ENCODE results near the gene CYBC1.
A peak's percentile ranks its signal among the peaks of the same experiment; 100 is the strongest.
"Not testable (repeated sequence)": the region's sequence is repeated elsewhere in the genome, so short reads cannot be mapped to it uniquely, and the experiment has no call there.

Gene CYBC1

DNA sequence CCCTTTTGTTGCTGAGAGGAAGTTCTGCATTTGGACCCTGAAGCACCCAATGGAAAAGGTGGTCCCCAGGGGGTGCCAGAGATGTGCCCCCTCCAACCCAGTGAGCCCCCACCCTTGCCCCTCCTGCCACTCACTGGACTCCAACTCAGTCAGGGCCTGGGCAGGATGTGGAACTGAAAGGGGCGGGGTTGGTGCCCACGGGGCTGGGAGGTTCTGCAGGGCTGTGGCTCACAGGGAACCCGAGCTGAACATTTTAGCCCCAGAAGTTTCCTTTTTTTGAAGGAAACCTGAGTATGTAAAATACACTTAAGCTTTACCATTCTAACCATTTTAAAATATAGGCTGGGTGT lies 16.4 kb downstream of the CYBC1 start:
- no peak for DNase-seq (ENCODE audit: low read depth)

DNA sequence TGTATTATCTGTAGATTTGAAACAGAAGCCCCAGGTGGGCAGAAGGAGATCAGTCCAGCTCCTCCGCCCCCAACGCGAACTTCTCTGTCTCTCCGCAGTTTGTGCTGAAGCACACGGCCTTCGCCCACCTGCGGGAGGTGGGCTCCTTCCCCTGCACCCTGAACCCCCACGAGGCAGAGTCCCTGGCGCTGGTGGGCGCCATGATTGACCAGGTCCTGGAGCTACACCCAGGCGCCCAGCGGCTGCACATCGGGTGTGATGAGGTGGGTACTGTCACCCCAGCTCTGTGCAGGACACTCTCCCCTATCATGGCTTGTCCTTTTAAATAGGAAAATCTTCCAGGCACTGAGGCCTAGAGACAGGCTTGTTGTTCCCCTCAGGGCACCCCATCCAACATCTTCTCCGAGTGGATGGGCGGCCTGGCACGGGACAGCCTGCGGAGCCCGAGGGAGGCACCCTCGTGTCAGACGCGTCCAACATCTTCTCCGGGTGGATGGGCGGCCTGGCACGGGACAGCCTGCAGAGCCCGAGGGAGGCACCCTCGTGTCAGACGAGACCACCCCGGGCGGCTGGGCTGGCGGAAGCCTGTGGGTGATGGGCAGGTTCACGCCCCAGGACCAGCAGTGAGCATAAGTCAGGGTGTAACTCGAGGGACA lies 16.9 kb downstream of the CYBC1 start:
- no peak for DNase-seq (ENCODE audit: low read depth)

DNA sequence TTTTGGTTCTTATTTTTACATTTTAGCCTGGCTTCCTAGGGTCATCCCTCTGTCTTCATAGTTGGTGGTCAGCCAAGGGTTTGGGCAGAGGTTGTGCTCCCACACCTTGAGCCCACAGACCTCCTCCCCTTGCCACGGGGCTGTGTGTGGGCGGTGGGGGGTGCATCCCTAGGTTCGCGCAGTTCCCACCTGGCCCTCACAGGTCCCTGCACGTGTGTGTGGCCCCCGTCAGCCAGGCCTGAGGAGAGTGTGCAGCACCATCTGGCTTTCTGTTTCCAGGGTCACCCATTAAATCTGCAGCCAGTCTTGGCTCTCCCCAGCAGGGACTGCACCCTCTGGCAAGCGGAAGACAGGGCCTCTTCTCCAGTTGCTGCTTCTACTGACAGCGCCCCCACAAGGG lies 18.5 kb downstream of the CYBC1 start:
- DNase-seq (ENCODE audit: low read depth): no peak

DNA sequence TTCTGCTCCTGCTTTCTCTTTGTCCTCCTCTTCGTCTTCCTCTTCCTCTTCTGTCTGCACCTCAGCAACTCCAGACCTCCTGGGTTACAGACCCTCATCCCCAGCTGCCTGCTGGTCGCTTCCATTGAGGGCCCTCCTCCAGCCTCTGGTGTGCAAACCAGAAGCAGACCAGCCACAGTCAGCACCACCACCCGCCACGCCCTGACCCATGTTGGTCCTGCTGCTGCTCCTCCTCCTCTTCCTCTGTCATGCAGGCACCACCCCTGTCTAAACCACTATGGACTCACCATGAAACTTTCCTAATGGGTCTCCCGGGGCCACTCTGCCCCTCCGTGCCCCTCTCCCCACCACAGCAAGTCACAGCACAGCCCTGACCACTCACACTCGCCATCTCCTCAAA lies 20.7 kb downstream of the CYBC1 start:
- no peak for DNase-seq (ENCODE audit: low read depth)

DNA sequence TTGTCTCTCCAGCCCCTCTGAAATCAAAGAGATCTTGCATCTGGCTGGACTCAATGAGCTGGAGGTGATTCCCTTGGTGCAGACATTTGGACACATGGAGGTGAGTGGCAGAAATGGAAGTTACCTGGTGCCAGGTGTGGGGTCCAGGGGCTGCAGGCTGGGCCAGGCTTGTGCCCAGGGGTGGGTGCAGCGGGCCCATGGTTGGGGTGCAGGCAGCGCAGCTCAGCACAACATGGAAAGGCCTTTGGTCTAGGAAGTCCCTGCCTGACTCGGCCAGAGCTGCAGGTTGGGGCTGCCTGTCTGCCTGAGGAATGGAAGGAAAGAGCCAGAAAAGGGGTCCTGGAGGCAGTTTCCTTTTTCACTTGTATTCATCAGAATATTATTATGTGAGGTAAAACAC lies 22.0 kb downstream of the CYBC1 start:
- DNase-seq (ENCODE audit: low read depth): no peak

DNA sequence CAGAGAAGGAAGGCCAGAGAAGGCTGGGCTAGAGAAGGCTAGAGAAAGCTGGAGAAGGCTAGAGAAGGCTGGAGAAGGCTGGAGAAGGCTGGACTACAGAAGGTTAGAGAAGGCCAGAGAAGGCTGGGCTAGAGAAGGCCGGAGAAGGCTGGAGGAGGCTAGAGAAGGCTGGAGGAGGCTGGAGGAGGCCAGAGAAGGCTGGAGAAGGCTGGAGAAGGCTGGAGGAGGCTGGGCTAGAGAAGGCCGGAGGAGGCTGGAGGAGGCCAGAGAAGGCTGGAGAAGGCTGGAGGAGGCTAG lies 25.7 kb downstream of the CYBC1 start:
- no peak for DNase-seq (ENCODE audit: low read depth)

DNA sequence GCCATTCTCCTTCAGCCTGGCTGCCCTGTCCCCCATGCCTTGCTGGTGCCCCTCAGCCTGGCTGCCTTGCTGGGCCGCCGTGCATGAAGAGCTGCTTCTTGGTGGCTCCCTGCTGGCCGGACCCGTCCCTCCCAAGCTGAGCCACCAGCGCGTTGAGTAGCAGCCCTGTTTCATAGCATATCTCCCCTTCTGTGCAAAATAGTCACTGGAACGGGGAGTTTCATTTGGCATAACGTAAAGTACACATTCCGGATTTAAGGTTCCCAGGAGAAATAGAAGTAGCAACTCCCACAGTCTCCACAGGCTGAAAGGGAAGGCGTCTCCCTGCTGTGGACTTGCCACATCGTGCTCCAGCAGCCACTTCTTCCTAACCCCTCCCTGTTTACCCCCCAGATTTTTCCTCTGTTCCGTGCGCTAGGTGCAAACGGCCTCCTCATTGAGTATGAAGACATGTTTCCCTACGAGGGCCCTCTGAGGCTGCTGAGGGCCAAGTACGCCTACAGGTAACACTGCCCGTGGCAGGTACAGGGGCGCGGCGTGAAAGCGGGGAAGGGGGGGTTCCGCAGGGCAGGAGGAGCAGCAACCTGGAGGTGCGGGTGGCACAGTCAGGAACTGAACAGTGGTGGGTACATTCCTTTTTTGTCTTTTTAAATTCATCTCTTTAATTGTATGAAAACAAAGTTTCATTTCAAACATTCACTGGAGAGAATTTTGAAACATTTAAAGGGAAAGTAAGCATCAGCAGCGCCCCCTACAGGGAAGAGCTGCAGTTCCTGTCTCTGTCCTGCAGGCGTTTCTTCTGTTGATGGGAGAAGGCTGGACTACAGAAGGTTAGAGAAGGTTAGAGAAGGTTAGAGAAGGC lies 26.3 kb downstream of the CYBC1 start:
- DNase-seq (ENCODE audit: low read depth): peak; percentile 52

DNA sequence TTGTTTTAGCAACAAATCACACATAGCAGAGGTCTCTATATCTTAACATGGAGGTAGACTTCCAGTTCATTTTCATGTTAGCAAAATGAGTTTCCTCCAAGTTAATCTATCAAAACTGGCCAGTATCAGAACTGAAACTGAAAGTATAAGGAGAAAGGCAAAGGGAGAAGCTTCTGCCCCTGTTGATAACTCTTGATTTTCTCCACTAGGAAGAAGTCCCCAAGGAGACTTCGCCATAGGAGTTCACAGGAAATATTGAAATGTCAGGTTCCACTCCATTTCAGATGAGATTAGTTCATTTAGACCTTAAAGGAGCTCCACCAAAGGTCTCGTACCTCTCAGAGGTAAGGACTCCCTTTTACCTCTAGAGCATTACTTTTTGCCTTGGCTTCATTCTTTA lies 31.0 kb downstream of the CYBC1 start:
- no peak for DNase-seq (ENCODE audit: low read depth)

DNA sequence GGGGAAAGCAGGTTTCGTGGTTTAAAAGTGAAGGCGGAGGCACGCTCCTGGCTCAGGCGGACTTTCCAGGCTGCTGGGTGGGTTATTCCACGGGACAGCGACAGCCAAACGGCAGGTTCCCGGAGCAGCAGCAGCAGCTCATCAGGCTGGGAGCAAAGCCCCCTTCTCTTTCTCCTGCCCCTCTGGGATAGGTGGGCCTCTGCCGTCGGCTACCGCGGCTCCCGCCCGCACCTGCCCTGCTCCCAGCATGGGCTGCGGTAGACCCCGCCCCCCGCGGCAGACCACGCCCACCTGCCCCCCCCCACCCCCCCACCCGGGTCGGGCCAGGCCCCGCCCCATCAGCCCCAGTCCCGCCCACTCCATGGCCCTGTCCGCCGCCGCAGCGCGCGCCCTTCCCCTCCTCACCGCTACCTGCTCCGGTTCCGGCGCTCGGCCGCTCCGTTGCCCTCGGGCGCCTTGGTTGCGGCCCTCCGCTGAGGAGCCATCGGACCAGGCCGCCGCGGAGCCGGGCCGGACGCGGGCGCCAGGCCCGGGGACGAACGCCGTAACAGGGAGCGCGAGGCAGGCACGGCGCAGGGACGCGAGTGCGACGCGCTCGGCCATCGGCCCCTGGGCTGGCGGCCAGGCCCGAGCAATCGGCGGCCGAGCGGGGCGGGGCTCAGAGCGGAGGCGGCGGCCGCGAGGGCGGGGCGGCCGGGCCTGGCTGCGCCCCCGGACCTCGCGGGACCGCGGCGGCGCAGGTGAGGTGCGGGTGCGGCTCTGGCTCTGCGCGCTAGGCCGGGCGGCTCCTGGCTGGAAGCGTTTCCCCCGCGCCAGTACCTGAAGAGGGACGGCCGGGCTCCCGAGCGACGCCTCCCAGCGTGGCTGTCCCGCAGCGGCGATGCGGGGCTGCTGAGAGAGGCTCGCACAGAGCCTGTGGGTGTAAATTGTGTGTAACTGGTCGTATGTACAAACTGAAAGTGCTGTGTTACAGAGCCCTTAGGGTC lies 32.3 kb downstream of the CYBC1 start, which contains the start of the genes HEXD and OGFOD3:
TSS of gene HEXD (plus strand) at position 347 of the 986 bp plus-strand sequence. CDS start 1,453 bp downstream, outside the sequence.
TSS of gene OGFOD3 (minus strand) at position 586 of the 986 bp plus-strand sequence. CDS start at position 485, 101 bp downstream.
- peak; percentile 85 for DNase-seq (ENCODE audit: low read depth)

DNA sequence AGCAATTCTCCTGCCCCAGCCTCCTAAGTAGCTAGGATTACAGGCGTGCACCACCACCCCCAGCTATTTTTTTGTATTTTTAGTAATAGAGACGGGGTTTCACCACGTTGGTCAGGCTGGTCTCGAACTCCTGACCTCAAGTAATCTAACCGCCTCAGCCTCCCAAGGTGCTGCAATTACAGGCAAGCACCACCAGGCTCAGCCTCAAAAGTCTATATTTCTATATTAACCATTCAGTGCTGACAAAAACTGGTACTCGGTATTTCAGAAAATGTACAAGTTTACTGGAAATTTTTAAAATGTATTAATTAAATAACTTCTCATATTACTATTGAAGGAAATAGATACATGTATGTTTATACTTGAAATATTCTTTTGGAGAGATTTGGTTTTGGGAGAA lies 33.8 kb downstream of the CYBC1 start:
- DNase-seq (ENCODE audit: low read depth): no peak

DNA sequence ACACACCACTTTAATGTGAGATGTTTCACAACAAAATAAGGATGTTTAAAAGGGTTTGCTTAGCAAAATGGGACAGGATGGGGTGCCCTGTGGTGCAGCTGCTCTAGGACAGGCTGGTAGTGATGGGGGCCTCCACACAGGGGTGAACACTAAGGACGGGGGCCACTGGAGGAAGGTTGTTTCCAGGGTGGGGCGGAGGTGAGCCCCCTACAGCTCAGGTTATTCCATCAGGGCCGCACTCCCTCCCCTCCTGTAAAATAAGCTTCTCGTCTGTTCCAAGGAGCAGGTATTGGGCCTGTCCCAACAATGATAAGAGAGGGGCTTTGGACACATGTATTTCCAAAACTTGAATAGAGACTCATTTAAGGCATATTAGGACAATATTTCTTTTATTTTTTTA lies 34.3 kb downstream of the CYBC1 start:
- no peak for DNase-seq (ENCODE audit: low read depth)

DNA sequence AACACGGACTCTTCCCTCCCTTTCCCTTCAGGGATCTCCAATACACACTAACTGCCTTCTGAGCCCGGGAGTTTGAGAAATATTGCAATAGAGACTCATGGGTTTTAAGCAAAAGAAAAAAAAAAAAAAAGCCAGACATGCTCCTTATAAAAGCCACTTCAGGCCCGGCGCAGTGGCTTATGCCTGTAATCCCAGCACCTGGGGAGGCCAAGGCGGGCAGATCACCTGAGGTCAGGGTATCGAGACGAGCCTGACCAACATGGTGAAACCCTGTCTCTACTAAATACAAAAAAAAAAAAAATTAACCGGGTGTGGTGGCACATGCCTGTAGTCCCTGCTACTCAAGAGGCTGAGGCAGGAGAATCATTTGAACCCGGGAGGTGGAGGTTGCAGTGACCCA lies 34.8 kb downstream of the CYBC1 start:
- no peak for DNase-seq (ENCODE audit: low read depth)

DNA sequence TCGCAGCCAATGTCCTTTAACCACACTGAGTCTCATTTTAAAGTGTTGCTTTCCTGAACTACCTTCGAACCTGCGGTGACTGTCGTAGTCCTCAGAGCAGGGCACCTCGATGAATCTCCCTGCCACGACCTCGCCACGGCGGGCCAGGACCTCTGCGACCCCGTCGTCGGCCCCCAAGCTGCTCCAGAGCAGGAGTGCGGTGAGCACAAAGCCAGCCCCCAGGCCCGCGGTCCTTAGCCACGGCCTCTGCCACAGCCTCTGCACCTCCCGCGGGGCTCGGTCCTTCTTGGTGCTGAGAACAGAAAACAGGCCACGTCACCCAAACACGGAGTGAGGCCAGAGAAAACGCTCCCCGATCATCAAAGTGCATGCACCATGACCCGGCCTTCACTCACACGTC lies 35.2 kb downstream of the CYBC1 start:
- DNase-seq (ENCODE audit: low read depth): no peak

DNA sequence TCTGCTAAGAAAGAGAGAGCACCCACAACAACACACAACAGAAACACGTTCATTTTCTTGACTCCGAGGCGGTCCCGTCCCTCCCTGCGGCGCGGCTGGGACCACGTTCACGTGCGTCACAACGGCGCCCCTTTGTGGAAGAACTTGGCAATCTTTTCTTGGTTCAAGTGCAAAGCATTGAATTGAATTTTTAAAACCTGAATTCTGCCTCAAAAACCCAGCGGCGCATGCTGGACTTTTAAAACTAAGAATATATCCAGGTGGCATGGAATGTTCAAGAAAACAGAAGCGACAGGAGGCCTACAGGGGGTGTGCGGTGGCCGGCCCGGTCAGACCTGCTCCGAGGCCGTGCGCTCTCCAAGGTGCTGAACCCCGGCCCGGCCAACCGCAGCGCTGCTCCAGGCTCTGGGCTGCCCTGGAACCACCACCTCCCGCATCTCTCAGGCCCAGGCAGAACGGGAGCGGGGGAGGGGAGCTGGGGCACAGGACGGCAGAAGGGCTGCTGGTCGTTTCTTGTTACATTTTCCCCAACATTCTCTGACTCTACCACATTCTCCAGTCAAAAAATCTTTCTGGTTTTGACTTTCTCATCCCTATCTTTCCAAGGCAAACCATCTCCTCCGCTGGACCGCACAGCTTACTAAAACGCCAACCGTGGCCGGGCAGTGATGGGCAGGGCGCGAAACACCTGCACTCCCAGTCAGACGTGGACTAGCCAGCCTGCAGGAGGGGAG lies 35.8 kb downstream of the CYBC1 start:
- peak; percentile 70 for DNase-seq (ENCODE audit: low read depth)

DNA sequence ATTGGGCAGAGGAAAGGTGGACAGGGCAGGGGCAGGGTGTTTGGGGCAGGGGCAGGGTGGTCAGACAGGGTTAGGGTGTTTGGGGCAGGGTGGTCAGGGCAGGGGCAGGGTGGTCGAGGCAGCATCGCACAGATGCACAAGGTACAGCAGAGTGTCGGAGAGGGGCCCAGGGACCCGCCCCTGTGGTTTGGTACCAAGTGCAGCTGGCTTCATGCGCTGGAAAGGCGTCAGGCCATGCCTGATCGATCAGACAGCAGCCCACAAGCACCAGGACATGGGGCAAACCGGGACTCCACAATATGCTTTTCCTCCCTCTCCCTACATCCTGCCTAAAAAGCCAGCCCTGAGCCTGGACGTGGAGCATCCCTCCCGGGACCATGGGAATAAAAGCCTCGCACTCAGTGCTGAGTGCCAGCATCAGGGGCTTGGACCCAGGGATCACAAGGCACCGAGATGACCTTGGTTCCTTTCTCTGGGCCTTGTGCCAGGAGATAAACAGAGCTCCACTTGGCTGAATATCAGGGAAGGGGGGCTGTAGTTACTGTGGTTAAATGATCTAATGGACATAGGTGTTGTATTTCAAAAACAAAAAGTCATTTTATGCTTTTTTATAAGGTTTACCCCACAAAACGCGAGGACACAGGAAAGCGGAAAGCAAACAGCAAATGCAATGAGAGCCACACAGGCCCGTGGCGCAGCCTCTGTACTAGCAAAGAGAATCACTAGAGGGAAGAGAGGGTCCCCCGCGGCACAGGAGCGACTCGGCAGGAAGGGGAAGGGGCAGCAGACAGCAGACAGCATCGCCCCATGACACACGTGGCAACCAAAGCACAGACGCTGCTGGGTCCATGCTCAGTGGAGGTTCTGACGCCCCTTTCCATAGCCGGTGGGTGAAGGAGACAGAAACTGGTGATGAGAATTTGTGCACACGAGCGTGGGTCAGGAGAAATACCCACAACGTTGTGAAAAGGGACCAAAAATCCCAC lies 37.7 kb downstream of the CYBC1 start:
- DNase-seq (ENCODE audit: low read depth): no peak

DNA sequence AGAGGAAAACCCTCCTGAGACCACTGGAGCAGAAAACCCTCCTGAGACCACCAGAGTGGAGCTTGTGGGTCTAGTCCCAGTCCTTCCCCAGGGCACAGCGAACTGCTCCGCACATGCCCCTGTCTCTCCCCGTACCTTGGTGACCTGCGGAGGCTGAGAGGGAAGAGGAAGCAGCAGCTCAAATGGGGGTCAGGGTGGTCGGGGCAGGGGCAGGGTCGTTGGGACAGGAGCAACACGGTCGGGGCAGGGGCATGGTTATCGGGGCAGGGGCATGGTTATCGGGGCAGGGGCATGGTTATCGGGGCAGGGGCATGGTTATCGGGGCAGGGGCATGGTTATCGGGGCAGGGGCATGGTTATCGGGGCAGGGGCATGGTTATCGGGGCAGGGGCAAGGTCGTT lies 38.5 kb downstream of the CYBC1 start:
- DNase-seq (ENCODE audit: low read depth): not testable (repeated sequence)

DNA sequence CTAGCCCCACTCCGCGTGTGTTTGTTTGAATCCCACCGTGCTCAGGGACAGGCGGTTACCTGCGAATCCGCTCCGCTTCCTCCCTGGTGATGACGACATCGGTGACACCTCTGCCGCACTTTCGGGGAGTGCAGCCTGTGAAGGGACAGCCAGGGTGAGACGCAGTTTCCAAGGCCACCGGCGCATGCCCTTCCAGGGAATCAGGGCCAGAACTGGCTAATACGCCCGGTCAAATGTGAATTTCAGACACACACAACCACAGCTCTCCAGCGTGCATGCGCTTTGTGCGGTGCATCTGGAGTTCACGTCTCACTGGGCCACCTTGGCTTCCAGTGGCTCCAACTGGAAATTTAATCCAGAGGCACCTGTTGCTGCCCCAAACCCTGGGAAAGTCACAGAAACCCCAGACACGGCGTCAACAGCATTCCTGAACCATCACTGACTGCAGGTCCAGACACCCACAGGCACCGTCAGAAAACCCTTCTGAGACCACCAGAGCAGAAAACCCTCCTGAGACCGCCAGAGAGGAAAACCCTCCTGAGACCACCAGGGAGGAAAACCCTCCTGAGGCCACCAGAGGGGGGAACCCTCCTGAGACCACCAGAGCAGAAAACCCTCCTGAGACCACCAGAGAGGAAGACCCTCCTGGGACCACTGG lies 39.0 kb downstream of the CYBC1 start:
- DNase-seq (ENCODE audit: low read depth): no peak

DNA sequence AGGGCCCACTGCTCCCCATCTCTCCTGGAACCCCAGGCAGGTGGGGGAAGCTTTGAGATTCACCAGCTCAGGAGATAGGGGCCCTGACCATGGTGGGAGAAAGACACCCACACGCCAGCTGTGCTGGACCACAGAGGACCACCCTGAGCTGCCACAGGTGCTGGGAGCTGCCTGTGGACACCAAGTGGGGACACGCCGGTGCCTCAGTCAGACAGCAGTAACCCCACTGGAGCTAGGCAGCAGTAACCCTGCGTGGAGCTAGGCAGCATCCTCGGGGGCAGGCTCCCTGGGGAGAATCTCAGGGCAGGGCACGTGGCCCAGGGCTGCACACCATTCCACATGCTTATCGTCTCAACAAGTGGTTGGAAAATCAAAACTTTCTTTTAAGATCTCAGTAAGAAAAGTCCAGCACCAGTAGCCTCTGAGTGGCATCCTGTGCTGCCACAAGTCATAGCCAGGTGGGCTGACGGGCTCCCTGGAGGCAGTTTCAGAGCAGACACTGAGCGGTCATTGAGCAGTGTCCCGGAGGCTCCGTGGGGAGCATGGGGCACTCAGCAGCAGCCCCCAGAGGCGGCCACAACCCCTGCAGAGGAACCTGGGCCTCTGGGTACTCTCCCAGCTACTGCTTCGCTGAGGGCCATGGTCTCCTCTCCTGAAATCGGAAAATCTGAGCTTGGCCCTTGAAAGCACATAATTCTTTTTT lies 40.4 kb downstream of the CYBC1 start:
- no peak for DNase-seq (ENCODE audit: low read depth)

DNA sequence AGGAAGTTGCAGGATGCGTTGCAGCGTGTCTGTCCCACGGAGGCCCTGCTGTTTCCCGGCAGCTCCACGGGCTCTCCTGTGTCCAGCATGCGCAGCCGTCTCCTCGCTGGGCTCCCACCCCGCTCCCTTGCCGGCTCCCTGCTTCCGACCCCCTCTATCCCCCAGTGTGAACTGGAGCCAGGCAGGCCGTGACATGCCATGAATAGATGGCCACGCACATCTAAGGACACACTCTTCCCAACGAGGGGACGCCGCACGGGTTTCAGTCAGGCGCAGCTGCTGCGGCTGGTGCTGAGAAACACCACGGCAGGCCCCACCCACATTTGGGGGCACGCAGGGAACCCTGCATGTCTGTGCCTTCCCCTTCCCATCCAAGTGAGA lies 41.6 kb downstream of the CYBC1 start:
- no peak for DNase-seq (ENCODE audit: low read depth)

Data from activated T-cell treated with anti-CD3 and anti-CD28 coated beads for 48 hours (primary cell).